HG03159 (cell line): ENCODE measurements around the gene CEP131.
A peak's percentile ranks its signal among the peaks of the same experiment; 100 is the strongest.

Experiments used
- ATAC-seq: cut with Tn5 transposase; IDR thresholded peaks from one replicate; pipeline ENCODE4 v1.9.1; 2021; ENCODE audit warnings: mild to moderate bottlenecking, moderate library complexity; ENCODE audit not compliant: unreplicated experiment

Gene CEP131

DNA sequence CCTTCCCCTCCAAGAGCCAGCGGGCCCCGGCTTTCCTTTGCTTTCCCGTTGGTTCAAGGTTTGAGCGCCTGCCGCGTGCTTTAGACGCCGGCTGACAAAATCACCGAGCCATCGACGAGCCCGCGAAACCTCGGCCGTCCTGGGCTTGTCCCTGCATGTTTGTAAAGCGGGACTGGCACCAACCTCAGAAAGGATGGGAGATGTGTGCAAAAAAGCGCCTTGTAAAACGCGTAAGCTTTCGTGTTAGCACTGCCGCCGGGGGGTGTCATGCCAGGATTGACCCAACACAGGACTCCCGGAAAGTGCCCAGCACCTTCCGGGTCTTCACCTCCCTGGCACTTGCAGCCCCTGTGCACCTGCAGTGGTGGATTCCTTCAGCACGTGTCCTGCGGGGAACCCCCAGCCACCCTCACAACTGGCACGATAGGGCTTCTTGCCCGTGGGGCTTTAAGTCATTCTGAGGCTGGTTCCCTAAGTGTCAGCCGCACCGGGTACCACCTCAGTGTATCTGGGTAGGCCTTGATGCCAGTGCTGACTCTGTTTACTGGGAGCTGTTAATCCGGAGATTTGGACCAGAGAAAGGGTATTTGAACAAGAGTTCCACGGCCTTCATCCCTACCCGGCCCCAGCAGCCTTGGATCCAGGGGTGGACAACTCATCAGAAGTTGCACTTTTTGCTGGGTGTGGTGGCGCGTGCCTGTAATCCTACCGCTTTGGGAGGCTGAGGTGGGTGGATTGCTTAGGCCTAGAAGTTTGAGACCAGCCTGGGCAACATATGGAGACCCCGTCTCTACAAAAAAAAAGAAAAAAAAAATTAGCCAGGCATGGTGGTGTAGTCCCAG is 17.2 kb upstream of the CEP131 start:
- ATAC-seq, result no peak

DNA sequence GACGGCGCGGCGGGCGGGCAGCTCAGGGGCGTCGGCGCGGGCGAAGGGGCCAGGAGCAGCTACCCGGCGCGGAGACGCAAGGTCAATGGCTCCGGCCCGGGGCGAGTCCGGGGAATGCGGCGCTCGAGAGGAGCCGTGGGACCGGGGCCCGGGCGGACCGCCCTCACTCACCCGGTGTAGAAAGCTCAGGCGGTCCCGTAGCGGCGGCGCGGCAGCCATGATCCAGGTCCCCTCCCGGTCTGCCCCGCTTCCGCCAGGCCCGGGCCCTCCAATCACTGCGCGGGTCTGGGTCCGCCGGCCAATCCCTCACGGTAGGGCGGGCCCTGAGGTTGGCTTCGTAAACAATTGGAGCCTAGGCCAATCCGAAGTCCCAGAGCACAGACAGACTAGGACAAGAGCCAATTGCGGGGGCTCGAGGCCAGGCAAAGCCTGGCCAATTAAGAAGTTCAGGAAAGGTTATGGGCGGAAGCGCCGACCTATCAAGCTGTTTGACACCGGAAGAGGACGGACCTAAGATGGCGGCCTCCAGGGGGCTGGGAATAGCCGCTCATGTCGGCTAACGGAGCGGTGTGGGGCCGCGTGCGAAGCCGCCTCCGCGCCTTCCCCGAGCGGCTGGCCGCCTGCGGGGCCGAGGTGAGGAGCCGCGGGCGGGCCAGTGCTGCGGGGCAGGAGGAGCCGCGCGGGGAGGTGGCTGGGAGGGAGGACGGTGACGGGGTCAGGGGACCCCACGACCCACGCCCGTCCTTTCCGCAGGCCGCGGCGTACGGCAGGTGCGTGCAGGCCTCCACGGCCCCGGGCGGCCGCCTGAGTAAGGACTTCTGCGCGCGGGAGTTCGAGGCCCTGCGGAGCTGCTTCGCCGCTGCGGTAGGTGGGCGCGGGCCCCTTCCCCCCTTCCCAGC is 16.3 kb upstream of the CEP131 start, which contains the start of the genes NDUFAF8 and TEPSIN:
TSS of gene NDUFAF8 (plus strand) at position 504 of the 899 bp plus-strand sequence. CDS start at position 550, 46 bp downstream.
TSS of gene TEPSIN (minus strand) at position 241 of the 899 bp plus-strand sequence. CDS start at position 219, 22 bp downstream.
- ATAC-seq, result peak; percentile 93

DNA sequence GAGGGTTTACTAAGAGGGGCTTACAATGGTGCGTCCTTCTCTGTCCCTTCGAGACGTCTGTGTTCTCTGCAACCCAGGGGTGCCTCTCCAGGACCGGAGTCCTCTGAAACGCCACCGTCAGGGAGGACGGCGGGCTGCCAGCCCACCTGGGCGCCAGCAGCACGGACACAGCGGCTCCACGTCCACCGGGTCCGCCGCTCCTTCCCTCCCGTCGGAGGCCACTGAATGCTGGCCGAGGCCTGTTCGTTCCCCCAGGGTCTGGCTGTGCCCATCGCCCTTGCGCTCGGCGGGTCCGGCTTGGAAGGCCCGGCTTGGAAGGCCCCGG is 15.7 kb upstream of the CEP131 start:
- ATAC-seq, result no peak

DNA sequence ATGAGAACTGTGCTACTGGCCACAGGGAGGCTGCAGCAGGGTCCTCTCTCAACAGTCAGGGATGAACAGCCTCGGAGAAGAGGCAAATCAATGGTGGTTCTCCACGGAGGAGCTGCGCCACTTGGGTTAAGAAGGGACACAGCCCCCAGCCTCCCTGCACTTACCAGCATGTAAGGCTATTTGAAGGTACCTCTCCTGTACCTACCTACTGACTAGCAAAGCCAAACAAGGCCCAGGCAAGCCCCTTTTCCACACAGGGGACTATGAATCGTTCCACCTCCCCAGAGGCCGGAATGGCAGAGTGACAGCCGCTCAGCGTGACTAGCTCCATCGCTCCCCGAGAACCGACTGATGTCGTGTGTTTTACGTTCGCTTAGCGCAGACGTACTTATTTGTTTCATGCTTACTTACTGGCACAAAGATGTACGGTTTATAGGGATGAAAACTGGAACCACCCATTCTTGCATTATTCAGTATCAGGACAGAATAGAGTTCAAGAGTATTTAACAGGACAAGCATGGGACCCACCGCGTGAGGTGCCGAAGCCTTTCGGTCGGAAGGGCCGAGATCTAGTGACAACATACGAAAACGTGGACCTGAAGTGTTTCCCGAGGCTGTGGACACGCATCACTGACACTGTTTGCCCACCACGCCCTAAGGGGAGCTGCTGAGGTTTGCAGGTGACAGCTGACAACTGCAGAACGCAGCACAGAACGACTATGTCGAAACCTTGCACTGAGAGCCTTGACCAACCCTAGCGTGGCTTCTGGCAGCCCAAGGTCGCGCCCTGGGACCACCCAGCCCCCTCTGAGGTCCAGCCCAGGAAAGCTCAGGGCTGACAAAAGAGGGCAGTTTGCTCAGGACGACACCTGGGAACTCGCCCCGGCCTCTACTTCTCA is 15.1 kb upstream of the CEP131 start:
- no peak for ATAC-seq

DNA sequence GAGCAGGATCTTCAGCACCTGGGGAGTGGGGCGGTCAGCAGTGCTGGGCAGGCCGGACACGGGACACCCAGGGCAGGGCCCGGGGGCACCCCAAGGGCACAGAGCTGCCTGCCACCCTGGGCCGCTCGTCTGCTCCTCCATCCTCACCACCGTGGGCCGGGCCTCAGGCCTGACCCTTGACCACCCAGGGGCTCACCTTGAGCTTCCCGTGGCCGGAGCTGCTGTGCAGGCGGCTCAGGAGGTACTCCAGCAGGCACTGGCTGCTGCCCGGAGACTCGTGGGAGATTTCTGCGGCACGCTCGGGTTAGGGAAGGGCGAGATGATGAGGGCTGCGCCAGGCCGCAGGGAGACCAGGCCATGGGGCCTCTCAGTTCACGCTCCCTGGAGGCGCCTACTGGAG is 14.0 kb upstream of the CEP131 start:
- no peak for ATAC-seq

DNA sequence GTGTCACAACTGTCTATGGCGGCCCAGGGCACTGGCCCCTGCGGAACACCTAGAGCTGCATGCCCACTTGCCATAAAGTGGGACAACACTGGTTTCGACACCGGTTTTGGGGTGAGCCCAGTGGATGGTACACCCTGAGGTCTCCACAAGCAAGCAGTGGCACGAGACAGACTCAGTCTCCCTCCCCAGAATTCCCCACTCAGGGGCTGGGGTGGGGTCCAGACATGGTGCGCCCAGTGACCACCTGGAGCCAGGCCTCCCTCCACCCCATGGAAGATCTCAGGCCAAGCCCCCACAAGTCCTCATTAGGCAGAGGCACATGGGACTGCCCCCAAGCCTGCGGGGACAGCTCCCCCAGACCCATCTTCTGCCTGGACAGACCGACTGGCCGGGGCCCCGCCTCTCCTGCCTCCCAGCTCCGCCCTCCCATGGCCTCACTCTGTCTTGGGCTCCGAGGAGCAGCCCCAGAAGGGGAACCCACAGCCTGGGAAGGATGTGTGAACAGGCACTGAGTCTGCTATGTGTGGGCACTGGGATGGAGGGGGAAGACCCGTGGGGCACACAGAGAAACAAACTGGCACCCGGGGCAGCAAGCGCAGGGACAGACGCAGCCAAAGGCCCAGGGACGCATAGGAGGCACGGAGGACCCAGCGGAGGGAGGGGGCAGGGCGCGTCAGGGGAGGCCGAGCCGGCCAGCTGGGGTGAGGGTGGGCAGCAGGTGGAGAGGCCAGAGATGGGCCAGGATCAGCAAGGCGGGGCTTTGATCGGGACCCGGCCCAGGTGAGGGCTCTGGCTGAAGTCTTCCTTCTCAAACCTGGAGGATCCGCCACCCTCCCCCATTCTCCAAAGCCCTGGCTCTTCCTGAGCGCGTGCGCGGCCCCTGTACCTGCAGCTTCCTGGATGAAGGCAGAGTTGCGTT is 13.3 kb upstream of the CEP131 start:
- ATAC-seq, result no peak

DNA sequence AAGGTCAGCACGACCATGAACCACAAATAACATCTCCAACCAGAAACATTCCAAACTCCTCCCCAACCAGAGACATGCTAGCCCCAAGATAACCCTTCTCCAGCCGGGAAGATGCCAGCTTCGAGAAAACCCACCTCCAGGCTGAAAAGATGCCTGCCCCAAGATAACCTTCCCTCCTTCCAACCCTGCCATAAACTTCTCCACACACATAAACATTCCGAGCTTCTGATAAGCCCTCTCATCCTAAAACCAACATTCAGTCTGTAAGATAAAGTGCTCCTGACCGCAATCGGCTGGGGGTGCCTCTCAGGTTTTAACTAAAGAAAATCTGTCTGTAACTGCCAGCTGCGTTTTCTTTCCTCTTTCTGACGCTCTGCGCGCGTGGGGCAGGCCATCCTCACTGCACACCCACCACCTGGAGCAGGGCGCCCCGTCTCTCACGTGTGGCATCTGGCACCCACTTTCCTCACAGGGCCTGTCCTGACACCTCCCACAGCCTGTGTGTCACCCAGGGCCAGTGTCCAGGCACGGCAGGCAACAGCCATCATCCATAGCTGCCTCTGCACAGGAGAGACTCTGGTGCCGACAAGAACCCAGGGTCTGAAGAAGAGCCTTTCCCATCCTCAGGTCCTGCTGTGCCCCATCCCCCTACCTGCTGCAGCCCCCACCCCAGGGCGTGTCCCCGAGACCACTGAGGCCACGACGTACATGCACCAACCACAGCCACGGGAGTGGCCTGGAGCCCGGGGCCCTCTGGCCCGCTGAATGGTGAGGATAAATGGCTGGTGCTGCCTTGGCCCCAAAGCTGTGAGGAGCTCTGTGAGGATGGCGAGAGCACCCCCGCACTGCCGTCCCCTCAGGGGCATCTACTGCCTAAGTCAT is 12.4 kb upstream of the CEP131 start:
- no peak for ATAC-seq

DNA sequence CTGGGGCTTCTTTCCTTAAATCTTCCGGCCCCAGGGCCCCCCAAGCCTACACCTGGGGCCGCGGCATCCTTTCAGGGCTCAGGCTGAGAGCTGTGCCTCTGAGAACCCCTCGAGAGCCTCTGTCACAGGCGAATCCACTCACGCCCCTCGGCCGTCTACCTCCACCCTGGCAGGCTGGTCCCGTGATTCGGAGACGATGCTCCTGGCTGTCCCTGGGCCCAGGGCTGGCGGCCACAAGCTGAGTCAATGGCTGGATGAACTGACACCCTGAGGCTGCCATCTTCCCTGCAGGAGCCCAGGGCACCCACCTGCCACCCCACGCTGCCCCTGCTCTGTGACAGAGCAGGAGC is 11.7 kb upstream of the CEP131 start:
- ATAC-seq, result no peak

DNA sequence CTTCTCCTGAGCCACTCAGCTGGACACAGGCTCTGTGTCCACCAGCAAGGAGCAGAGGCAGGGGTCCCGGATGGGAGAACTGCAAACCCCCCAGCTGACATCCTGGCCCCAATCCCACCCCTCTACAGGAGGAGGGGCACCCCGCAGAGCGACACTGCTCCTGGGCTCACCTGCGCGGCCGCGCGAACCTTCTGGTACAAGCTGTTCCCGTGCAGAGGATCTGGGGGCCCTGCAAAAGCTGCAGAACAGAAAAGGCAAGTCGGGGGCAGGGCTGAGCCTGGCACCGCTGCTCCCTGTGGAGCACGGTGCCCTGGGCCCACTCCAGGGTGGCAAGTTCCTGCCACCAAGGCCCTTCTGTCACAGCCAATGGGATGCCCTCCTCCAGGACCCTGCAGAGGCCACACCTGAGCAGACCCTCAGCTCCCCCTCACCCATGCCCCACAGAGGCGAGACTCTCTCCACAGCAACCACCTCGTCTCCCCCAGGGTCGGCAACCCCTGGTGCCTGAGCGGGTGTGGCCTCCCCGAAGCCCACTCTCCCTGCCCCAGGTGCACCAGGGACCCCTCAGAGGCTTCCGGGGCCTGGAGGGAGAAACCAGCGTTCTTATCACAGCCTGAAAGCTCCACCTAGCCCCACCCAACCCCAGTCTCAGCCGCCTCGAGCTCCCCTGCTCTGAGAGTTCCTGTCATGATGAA is 11.2 kb upstream of the CEP131 start:
- ATAC-seq, result no peak

DNA sequence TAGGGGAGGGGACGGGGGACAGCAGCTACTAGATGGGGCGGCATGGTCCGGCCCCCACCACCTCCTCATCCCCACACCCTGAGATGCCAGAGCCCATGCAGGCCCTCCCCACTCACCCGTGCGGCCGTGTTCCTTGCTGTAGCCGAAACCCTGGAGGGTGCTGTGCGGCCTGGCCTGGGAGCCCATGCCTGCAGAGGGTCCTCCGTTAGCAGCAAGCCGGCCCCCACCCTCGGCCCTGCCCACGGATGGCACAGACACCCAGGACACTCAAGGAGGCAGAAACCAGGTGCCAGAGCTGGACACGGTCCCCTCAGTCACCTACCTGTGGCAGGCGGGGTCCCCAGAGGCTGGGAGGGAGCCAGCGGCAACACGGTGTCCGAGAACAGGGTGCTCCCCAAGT is 10.6 kb upstream of the CEP131 start:
- ATAC-seq, result no peak

DNA sequence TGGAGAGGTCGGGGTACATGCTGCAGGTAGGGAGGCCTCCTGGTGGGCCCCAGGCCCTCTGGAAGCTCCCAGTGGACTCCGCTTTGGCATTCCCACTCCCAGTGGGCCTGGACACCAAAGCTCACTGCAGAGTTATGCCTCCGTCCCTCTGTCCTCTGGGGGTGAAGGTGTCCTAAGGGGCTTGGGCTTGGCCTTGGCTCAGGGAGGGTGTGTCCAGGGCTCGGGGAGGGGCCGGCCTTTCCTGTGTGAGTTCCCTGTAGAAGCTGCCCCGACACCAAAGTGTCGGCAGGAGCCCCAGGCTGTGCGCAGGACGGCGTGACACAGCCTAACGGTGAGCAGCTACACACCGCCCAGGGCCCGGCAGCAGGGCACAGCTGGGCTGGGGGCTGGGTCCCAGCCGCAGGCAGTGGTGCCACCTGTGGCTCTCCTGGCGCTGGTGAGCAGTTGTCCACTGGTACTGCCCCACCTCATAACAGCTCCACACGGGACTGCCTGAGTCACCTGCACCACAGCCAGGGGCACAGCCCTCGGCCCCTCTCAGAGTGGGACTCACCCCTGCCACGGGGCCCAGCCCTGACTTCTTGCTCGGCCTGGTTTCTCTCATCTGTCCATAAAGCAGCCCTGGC is 10.0 kb upstream of the CEP131 start:
- ATAC-seq, result no peak

DNA sequence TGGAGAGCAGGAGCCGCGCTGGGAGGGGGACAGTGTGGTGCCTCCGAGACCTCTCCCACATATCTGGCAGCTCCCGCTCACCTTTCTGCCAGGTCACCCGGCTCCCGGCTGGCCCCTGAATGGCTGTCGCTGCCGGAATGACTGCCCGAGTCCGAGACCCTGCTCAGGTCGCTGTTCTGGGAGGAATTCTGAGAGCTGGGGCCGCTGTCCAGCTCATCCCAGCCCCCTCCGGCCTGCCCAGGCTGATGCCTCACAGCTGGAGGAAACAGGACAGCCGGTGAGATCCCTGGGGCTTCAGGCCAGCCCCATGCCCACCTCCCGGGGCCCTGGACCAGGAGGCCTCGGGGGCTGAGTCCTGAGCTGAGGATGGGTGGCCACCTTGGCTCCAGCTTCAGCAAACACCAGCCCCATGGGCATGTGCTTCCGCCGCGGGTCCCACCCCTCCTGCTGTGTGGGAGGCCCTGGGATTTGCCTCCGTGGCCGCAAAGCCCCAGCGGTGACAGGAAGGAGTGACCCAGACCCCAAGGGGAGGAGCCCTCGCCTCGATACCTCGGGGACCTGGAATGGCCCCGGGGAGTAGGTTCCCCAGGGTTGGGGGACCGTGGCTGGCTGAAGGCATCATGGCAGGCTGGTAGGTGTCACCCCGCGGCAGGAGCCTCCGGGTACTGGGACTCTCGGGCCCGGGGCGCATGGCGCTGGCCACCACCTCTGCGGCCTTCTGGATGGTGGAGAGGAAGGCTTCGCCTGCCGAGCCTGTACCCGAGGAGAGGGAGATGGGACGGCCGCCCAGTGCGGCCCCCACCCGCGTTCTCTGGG is 9.2 kb upstream of the CEP131 start:
- ATAC-seq, result no peak

DNA sequence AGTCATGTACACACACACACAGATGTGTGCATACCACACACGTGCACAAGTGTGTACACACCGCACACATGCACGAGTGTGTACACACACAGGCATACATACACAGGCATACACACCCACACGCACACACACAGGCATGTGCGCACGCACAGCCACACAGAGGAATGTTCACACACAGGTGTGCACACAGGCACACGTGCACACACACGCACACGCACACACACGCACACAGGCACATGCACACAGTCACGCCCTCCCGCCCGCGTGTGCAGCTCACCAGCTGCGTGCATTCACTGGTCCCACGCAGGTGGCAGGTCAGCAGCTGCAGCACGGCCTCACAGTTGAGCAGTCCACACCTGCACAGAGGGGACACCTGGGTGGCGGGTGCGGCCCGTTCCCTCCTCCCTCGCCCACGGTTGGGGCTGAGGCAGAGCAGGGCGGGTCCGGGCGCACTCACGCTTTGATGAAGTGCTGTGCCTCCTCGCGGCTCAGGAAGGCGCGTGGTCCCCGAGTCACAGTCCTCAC is 8.4 kb upstream of the CEP131 start:
- no peak for ATAC-seq

DNA sequence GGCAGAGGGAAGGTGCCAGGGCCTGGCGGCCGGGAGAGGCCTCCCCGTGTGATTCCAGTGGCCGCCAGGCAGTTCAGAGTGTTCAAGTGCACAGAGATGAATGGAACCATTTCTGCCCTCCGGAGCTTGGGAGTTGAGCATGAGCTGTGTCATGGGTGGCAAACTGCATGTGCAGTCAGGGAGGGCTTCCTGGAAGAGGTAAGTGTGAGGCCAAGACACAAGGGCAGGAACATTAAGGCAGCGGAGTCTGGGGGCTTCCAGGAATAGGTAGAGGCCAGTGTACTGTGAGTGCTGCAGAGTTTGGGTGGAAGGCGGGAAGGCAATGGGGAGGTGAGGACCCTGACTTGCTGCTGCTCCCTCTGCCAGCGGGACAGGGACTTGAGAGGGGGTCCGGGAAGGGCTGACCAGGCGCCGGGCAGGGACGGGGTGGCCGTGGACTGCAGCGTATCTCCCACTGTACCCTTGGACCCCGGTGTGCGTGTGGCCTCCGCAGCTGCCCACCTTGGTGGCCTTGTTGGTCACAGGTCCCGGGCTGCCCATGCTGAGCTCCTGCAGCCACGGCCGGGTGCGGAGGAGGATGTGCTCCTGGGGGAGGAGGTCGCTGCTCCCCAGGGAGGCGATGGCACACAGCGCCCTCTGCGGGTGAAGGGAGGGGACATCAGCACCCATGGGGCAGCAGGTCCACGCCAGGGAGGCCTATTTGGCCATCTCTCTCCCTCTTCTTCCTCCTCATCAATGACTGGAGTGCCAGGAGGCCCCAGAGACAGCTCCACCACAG is 7.5 kb upstream of the CEP131 start:
- no peak for ATAC-seq

DNA sequence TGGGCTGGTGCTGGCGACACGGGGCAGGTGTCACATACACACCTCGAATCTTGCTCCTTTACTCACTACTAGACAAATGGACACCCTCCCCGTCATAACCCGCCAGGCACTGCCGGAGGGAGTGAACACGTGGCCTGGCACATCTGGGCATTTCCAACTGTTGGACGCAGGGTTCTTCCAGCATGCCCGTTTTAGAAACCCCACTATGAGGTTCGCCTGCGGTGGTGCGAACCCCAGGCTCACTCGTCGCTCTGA is 6.8 kb upstream of the CEP131 start:
- ATAC-seq, result no peak
